GM04504 (cell line): ENCODE data around the gene SLC6A6.
"Not testable (repeated sequence)": the region's sequence is repeated elsewhere in the genome, so short reads cannot be mapped to it uniquely, and the experiment has no call there.

Source experiments
- DNase-seq: peaks from one replicate; pipeline ENCODE4 v3.0.0-alpha.2; 2012; ENCODE audit warnings: low read depth

Gene SLC6A6

DNA sequence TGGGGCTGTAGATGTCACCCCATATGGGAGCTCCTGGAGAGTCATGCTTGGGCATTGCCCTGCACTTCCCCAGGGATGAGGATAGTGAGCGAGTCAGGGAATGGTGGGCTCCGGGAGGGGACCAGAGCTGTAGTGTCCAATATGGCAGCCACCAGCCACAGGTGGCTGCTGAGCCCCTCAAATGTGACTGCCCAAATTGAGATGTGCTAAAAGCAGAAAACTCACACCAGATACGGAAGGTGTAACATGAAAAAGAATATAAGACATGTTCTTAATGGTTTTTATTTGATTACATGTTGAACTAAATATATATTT lies 106.1 kb downstream of the SLC6A6 start:
- DNase-seq, result no peak

DNA sequence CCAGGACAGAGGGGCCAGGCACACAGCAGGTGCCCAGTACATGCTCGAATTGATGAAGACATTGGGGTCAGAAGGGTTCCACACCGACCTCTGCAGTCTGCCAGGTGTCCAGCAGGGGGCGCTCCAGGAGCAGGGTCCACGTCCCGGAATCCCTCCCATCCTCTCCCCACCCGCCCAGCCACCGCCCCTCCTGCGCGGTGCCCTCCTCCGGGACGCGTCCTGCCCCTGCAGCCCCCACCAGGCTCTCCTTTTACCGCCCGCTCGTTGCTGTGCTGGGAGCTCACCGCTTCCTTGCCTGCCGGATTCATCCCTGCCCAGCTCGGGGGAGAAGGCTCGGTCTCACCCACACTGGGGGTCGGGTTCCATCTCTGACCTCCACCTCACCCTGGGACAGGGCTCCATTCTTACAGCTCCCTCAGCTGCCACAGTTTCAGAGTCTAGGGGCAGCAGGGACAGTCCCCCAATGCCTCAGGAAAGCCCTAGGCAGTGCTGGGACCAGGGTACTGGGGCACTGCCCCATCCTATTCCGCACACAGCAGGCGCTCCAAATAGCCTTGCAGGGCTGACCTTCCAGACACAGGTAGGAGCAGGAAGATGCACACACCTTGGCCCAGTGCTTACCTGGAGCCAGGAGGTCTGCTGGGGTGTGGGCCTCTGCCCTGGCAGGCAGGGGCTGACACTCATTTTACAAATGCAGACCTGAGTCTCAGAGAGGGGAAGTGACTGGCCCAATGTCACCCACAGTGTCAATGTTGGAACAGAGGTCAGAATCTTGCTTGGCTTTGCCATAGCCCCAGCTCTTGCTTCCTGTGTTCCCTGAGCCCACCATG lies 106.8 kb downstream of the SLC6A6 start:
- DNase-seq, result no peak

DNA sequence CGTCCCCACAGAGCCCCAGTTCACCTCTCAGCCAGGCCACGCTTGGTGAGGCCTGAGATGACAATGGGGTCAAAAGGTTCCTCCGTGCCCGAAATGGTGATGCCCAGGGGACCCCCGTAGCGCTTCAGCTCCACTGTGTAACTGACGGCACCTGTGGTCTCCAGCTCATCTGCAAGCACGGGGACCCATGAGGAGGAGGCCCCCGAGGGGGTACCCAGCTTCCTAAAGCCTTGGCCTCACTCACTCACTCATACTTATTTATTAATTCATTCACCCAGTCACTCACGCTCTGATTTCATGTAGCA lies 107.3 kb downstream of the SLC6A6 start:
- DNase-seq, result no peak

GRCh38 chr3:14510838-14511622 lies 108.6 kb downstream of the SLC6A6 start:
- DNase-seq, result no peak

DNA sequence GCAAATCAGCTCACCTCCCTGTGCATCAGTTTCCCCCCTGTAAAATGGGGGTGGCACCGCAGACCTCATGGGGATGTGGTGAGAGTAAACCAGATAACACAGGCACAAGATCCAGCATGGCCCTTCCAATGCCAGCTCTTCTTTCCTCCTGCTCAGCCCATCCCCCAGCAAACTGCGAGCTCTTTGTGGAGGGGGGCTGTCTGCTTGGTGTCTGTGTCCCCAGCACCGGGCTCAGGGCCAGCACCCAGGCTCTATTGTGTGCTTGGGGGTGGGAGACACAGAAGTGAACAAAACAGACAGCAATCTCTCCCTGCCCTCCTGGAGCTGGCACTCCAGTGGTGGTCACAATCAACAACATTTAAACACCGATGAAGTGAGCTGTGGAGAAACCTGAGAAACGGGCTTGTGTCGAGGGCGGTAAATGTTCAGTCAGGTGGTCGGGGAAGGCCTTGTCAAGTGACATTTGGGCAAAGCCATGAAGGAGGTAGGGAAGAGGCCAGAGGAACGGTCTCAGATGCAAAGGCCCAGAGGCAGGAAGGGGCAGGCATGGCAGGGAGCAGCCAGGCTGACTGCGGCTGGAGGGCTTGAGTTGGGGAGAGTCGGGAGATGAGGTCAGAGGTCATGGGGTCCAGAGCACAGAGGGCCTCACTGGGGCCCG lies 109.3 kb downstream of the SLC6A6 start:
- DNase-seq, result no peak

- DNase-seq, result no peak
Observed at GRCh38 chr3:14512281-14512941, 110.0 kb downstream of the SLC6A6 start.

- DNase-seq, result no peak
Observed at GRCh38 chr3:14512942-14513327, 110.5 kb downstream of the SLC6A6 start.

DNA sequence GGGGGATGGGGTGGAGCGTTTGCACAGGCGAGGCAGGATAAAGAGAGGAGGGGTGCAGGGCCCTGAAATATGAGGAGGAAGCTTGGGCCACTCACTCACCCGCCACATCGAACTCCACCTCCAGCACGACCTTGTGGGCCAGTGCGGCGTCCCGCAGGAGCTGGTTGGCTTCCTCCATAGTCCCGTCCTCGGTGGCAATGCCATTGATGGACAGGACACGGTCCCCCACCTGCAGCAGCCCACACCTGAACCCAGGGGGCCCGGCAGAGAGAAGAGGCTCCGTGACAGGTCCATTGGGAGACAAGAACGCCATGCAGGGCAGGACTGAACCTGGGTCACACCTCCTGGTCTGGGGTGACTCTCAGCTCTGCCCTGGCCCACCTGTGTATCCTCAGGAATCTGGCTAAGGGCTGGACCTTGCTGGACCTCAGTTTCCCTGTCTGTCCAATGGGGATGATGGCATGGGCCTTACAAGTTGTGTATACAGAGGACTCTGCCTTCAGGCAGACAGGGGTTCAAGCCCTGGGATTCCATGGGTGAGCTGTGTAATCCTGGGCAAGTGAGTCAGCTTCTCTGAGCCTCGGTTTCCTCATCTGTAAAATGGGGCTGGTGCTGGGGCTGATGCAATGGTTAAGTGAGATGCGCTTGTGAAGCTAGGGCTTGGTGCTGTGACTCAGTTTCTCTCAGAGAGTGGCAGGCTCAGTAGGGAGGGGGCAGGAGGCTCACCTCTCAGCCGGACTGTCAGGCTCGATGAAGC lies 111.3 kb downstream of the SLC6A6 start:
- DNase-seq, result no peak

DNA sequence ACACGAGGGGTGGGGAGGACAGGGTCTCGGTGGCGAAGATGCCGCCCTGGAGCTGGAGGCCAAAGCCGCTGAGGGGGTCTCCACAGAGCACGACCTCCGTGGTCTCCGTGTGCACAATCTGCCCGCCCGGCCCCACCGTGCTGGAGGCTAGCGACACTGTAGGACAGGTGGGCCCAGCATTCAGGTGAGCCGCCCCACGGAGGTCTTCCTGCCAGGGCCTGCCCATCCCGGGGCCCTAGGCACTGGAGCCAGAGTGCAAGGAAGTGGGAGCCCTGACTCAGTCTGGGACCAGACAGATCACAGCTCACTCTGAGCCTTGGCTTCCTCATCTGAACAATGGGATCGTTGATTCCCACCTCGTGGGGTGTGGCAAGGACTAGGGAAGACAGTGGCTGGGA lies 111.9 kb downstream of the SLC6A6 start:
- no peak for DNase-seq

GRCh38 chr3:14515526-14515925 lies 113.1 kb downstream of the SLC6A6 start:
- DNase-seq, result not testable (repeated sequence)

- DNase-seq, result no peak
Observed at GRCh38 chr3:14516738-14517345, 114.4 kb downstream of the SLC6A6 start.

DNA sequence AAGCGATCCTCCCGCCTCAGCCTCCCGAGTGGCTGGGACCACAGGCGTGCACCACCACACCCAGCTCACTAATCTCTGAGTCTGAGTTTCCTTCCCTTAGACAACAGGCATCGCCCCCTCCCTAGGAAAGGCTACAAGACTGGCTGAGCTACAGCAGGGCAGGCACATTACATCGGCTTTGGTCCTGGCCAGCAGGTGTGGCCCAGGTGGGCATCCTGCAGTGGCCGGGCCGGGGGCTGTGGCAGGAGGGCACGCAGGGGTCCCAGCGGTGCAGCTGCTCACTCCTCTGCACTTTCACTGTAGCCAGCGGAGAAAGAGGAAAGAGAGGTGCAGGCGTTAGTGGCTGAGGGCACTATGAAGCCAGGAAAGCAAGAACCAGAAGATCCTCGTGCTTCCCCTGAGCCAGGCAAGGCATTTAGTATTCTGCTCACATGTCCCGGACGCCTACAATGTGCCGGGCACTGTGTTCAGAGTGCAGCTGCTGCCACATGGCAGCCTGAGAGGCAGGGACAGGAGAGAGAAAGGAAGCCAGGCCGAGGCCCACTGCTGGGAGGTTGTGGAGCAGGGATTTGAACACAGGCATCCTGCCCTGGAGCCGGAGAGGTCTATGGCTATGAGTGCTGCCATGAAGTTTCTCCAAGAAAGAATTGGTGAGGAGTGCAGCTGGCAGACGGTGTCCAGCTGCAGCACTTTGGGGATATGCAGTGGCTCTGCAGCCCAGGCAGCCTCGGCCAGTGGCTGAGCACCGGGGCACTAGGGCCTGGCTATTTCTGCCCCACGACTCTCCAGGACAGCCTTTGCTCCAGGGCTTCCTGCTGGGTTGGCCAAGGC lies 115.4 kb downstream of the SLC6A6 start:
- DNase-seq, result no peak

DNA sequence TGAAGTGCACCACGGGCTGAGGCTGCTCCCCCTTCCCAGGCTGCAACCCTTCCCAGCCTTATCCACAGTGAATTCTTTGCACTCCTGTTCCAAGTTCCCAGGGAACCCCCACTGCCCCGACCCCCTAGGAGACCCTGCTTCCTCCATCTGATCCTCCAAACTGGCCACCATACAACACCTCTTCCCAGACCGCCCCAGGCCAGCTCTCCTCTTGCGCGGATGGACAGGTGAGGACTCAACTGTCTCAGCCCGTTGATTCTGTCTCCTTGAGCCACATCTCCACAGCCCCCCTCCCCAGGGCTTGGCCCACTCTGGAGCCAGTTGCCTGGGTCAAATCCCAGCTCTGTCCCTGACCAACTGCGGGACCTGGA lies 116.0 kb downstream of the SLC6A6 start:
- no peak for DNase-seq

DNA sequence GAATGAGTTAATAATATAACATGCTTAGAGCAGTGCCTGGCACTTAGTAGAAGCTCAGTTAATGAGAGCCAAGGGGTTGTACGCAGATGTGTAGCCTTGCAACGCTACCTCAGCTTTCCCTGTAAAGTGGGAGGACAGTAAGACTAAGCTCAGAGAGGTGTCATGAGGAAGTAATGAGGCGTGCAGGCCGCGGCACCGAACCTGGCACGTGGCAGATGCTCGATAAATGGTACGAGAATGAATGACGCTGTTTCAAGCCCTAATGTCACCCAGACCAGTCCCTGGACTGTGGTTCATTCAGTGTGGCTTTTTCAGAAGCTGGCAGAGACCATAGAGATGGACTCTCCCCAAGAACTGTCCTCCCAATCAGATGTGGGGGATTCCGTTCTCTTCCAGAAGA lies 116.5 kb downstream of the SLC6A6 start:
- no peak for DNase-seq

- no peak for DNase-seq
Observed at GRCh38 chr3:14519406-14519805, 117.0 kb downstream of the SLC6A6 start.

GRCh38 chr3:14520149-14520548 lies 117.7 kb downstream of the SLC6A6 start:
- no peak for DNase-seq

DNA sequence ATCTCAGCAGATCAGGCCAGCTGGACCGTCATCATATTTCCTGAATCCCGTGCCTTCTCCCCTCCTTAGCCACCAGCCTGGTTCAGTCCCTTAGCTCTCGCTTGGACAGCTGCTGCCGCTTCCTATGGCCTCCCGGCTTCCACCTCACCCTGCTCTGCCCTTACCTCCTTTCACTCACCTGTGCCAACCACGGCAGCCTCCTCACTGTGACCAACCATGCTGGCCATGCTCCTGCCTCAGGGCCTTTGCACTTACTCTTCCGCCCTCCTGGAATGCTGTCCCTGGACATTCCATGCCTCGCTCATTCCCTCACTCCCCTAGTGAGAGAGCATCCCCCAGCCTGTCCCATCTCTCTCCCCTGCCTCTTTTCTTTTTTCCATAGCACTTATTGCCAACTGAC lies 118.6 kb downstream of the SLC6A6 start:
- DNase-seq, result no peak

DNA sequence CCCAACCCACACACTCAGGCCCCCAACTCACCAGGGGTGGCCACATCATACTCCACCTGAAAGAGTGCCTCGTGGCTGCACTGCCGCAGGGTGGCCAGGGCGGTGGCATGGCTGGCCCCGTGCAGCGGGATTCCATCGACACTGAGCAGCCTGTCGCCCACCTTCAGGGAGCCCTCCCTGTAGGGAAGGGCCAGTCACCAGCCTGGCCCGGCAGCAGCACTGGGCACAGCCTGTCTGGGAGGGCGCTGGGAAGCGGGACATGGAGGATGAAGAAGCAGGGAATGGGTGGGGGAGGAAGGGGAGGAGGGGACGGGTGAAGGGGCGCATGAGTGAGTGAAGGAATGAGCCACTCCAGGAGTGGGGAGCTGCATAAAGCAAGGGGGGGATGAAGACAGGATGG lies 119.2 kb downstream of the SLC6A6 start:
- DNase-seq, result no peak

GRCh38 chr3:14522129-14522691 lies 119.8 kb downstream of the SLC6A6 start:
- DNase-seq, result no peak

- no peak for DNase-seq
Observed at GRCh38 chr3:14522768-14523167, 120.4 kb downstream of the SLC6A6 start.
